ENCODE data around the gene PCDHGC4.

DNA sequence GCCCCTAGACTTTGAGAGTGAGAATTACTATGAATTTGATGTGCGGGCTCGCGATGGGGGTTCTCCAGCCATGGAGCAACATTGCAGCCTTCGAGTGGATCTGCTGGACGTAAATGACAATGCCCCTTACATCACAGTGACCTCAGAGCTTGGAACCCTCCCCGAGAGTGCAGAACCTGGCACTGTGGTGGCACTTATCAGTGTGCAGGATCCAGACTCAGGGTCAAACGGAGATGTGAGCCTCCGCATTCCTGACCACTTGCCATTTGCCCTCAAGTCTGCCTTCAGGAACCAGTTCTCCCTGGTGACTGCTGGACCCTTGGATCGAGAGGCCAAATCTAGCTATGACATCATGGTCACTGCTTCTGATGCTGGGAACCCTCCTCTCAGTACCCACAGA is 1.3 kb downstream of the PCDHGC4 start:
- TF ChIP-seq, protein P1, sequence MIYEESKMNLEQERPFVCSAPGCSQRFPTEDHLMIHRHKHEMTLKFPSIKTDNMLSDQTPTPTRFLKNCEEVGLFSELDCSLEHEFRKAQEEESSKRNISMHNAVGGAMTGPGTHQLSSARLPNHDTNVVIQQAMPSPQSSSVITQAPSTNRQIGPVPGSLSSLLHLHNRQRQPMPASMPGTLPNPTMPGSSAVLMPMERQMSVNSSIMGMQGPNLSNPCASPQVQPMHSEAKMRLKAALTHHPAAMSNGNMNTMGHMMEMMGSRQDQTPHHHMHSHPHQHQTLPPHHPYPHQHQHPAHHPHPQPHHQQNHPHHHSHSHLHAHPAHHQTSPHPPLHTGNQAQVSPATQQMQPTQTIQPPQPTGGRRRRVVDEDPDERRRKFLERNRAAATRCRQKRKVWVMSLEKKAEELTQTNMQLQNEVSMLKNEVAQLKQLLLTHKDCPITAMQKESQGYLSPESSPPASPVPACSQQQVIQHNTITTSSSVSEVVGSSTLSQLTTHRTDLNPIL (CRISPR knock-in tag; IDR thresholded peaks at IDR 0.05; ENCODE audit: low read depth), result no peak
- TF ChIP-seq PPARA (CRISPR knock-in tag; IDR thresholded peaks at IDR 0.05; ENCODE audit: borderline replicate concordance) (no peak), ESRRG (CRISPR knock-in tag; IDR thresholded peaks at IDR 0.05) (no peak), ZNF70 (CRISPR knock-in tag; IDR thresholded peaks at IDR 0.05) (no peak), ARNTL (CRISPR knock-in tag; IDR thresholded peaks at IDR 0.05; ENCODE audit: borderline replicate concordance, low read depth) (no peak), ZFP30 (CRISPR knock-in tag; IDR thresholded peaks at IDR 0.05) (no peak), ZFP3 (CRISPR knock-in tag; IDR thresholded peaks at IDR 0.05) (no peak), ZNF8 (CRISPR knock-in tag; IDR thresholded peaks at IDR 0.05) (no peak), ZNF565 (CRISPR knock-in tag; conservative IDR thresholded peaks at IDR 0.05; ENCODE audit: low read depth) (no peak), BACH2 (CRISPR knock-in tag; IDR thresholded peaks at IDR 0.05; ENCODE audit: borderline replicate concordance) (no peak), TOX (CRISPR knock-in tag; IDR thresholded peaks at IDR 0.05; ENCODE audit: borderline replicate concordance) (no peak)
- TF ChIP-seq, protein P2, sequence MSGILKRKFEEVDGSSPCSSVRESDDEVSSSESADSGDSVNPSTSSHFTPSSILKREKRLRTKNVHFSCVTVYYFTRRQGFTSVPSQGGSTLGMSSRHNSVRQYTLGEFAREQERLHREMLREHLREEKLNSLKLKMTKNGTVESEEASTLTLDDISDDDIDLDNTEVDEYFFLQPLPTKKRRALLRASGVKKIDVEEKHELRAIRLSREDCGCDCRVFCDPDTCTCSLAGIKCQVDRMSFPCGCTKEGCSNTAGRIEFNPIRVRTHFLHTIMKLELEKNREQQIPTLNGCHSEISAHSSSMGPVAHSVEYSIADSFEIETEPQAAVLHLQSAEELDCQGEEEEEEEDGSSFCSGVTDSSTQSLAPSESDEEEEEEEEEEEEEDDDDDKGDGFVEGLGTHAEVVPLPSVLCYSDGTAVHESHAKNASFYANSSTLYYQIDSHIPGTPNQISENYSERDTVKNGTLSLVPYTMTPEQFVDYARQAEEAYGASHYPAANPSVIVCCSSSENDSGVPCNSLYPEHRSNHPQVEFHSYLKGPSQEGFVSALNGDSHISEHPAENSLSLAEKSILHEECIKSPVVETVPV (CRISPR knock-in tag; IDR thresholded peaks at IDR 0.05), result no peak
- TF ChIP-seq, protein P3, sequence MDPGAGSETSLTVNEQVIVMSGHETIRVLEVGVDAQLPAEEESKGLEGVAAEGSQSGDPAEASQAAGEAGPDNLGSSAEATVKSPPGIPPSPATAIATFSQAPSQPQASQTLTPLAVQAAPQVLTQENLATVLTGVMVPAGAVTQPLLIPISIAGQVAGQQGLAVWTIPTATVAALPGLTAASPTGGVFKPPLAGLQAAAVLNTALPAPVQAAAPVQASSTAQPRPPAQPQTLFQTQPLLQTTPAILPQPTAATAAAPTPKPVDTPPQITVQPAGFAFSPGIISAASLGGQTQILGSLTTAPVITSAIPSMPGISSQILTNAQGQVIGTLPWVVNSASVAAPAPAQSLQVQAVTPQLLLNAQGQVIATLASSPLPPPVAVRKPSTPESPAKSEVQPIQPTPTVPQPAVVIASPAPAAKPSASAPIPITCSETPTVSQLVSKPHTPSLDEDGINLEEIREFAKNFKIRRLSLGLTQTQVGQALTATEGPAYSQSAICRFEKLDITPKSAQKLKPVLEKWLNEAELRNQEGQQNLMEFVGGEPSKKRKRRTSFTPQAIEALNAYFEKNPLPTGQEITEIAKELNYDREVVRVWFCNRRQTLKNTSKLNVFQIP (CRISPR knock-in tag; IDR thresholded peaks at IDR 0.05; ENCODE audit: borderline replicate concordance, low read depth), result no peak

All from SK-N-SH treated with all-trans-retinoic acid at 6 μM for 48 hours (cell line).